BE2C (cell line): ENCODE data around the gene POP5.

Experiments used
- DNase-seq: peaks from one replicate; pipeline ENCODE4 v3.0.0-alpha.2; 2020
- H3K27me3 ChIP-seq: fragments of 250-450 bp; sonication (Bioruptor Pico); 2 replicates; pipeline ENCODE4 v1.5.1; 2020; ENCODE audit warnings: mild to moderate bottlenecking
- H3K36me3 ChIP-seq: fragments of 250-450 bp; sonication (Bioruptor Pico); 2 replicates; pipeline ENCODE4 v1.5.1; 2020; ENCODE audit warnings: mild to moderate bottlenecking
- H3K4me1 ChIP-seq: fragments of 250-450 bp; sonication (Bioruptor Pico); 2 replicates; pipeline ENCODE4 v1.5.1; 2020
- H3K4me3 ChIP-seq: 2 replicates; pipeline ENCODE4 v1.5.1; 2011; ENCODE audit warnings: low read depth, low read length
- H3K9me3 ChIP-seq: fragments of 250-450 bp; sonication (Bioruptor Pico); 2 replicates; pipeline ENCODE4 v1.5.1; 2020
- CTCF ChIP-seq: IDR thresholded peaks from 2 replicates; pipeline ENCODE4 v1.5.1; 2012; ENCODE audit warnings: mild to moderate bottlenecking, low read depth, low read length

POP5 gene

GRCh38 chr12:120583478-120584030, 2.4 kb upstream of the POP5 start:
- no peaks in the 10 kb centered on the region for H3K9me3 ChIP-seq
- peak; percentile 97 for TF ChIP-seq CTCF
- peak overlapping the region; percentile 48 for H3K4me3 ChIP-seq
- no peaks in the 10 kb centered on the region for H3K27me3 ChIP-seq
- H3K36me3 ChIP-seq: peaks cover 6% of the 10 kb centered on the region
- peak; percentile 83 for DNase-seq
- H3K4me1 ChIP-seq: no peaks in the 10 kb centered on the region

DNA sequence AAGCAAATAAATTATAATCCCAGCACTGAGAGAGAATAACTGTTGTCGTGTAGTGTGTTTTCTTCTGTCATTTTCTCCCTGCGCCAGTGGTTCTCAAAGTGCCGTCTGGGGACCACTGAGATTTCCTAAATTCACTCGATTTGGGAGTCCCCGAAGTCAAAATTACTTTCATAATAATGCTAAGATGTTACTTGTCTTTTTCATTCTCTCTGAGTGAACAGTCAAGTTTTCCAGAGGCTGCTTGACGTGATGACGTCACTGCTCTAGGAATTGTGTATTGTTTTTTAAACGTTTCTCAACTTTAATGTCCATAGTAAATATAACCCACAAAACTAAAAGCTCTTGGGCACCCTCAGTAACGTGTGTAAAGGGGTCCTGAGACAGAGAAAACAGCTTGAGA, 796 bp upstream of the POP5 start:
- Histone ChIP-seq H3K36me3 (peaks cover 18% of the 10 kb centered on the region), H3K9me3 (no peaks in the 10 kb centered on the region), H3K4me1 (no peaks in the 10 kb centered on the region), H3K4me3 (peak overlapping the region; percentile 98), H3K27me3 (no peaks in the 10 kb centered on the region)
- no peak for DNase-seq
- TF ChIP-seq CTCF: no peak

- DNase-seq: no peak
- peaks cover 40% of the 10 kb centered on the region for H3K36me3 ChIP-seq
- H3K9me3 ChIP-seq: no peaks in the 10 kb centered on the region
- no peaks in the 10 kb centered on the region for H3K27me3 ChIP-seq
- H3K4me1 ChIP-seq: no peaks in the 10 kb centered on the region
- no peak overlapping the region for H3K4me3 ChIP-seq
- TF ChIP-seq CTCF: no peak
These were observed 2.0 kb downstream of the POP5 start for GRCh38 chr12:120579179-120579578.

DNA sequence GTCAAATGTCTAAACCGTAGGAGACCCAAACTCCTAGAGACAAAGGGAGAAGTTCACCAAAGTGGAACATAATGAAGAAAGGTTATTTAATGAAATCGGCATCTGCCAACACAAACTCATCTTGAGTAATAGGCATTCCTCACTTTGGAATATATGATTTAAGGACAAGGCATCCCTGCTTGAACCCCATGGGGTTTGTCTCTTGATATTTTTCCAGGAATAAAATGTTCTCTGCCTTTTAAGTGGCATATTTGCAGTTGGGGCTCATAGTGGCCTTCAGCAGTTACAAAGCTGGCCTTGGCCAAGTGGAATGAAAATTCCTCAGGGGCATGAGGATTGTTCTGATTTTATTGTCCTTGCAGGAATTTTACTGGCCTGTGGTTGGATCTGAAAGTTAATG, 7.1 kb downstream of the POP5 start:
- Histone ChIP-seq H3K27me3 (no peaks in the 10 kb centered on the region), H3K4me1 (no peaks in the 10 kb centered on the region), H3K9me3 (no peaks in the 10 kb centered on the region), H3K4me3 (no peak overlapping the region), H3K36me3 (peaks cover 79% of the 10 kb centered on the region)
- DNase-seq: no peak
- TF ChIP-seq CTCF: no peak

DNA sequence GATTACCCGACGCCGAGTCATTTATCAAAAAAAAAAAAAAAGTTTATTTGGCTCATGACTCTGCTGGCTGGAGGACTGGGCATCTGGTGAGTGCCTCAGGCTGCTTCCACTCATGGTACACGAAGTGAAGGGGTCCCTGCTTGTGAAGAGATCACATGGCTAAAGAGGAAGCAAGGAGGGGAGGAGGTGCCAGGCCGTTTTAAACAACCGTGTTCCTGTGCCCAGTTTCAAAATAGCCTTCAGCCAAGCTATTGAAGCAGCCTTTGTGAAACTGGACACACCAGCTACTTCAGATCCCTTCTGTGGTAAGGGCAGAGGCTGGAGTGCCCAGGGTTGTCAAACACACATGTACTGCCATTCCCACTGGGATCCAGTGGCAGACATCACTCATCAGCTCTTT, 7.6 kb downstream of the POP5 start:
- Histone ChIP-seq H3K9me3 (no peaks in the 10 kb centered on the region), H3K4me3 (no peak overlapping the region), H3K27me3 (no peaks in the 10 kb centered on the region), H3K36me3 (peaks cover 82% of the 10 kb centered on the region), H3K4me1 (no peaks in the 10 kb centered on the region)
- no peak for DNase-seq
- TF ChIP-seq CTCF: no peak

DNA sequence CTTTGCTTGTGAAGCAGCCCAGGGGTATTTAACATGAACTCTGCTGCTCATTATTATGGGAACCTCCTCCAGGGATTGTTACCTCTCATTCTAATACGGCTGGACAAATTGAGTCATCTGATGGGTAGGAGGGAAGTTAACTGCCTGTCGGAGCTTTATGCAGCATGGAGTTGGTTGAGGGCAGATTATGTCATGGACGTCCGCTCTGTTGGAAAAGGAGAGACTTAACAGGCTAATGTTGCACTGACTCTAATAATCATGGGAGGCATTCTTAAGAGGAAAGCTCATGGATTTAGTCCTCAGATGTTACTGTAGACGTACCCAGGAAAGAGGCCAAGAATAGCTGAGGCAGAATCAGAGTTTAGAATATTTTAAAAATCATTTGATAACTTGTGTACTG, 9.9 kb downstream of the POP5 start:
- peaks cover 86% of the 10 kb centered on the region for H3K36me3 ChIP-seq
- TF ChIP-seq CTCF: no peak

More for the DNA sequence above, 9.9 kb downstream of the POP5 start:
- no peak for DNase-seq
- H3K4me3 ChIP-seq: no peak overlapping the region
- H3K9me3 ChIP-seq: no peaks in the 10 kb centered on the region
- H3K4me1 ChIP-seq: no peaks in the 10 kb centered on the region
- no peaks in the 10 kb centered on the region for H3K27me3 ChIP-seq
